ENCODE measurements around the gene GAS2L1.

DNA sequence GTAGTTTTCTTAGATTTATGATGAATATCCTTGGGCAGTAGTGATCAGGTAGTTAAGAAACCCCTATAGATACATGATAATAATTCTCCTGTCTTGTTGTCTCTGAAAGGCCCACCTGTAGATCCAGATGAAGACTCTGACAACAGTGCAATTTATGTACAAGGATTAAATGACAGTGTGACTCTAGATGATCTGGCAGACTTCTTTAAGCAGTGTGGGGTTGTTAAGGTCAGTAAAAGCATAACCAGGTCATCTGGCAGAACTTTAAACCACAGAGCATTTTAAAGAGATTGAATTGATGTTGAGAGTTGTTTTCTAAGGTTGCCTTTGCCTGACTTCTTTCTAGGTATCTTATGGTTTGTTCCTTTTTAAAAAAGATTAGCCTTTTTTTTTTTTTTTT lies 14.1 kb upstream of the GAS2L1 start:
- TF ChIP-seq EHMT2 (IDR thresholded peaks at IDR 0.05; ENCODE audit: low read depth) (no peak), HOXA7 (CRISPR knock-in tag; IDR thresholded peaks at IDR 0.05) (no peak), ZSCAN20 (CRISPR knock-in tag; IDR thresholded peaks at IDR 0.05) (no peak), CBX8 (IDR thresholded peaks at IDR 0.05) (no peak)
- TF ChIP-seq, protein P1, sequence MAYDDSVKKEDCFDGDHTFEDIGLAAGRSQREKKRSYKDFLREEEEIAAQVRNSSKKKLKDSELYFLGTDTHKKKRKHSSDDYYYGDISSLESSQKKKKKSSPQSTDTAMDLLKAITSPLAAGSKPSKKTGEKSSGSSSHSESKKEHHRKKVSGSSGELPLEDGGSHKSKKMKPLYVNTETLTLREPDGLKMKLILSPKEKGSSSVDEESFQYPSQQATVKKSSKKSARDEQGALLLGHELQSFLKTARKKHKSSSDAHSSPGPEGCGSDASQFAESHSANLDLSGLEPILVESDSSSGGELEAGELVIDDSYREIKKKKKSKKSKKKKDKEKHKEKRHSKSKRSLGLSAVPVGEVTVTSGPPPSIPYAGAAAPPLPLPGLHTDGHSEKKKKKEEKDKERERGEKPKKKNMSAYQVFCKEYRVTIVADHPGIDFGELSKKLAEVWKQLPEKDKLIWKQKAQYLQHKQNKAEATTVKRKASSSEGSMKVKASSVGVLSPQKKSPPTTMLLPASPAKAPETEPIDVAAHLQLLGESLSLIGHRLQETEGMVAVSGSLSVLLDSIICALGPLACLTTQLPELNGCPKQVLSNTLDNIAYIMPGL (CRISPR knock-in tag; IDR thresholded peaks at IDR 0.05; ENCODE audit: borderline replicate concordance): no peak
- TF ChIP-seq, protein P2, sequence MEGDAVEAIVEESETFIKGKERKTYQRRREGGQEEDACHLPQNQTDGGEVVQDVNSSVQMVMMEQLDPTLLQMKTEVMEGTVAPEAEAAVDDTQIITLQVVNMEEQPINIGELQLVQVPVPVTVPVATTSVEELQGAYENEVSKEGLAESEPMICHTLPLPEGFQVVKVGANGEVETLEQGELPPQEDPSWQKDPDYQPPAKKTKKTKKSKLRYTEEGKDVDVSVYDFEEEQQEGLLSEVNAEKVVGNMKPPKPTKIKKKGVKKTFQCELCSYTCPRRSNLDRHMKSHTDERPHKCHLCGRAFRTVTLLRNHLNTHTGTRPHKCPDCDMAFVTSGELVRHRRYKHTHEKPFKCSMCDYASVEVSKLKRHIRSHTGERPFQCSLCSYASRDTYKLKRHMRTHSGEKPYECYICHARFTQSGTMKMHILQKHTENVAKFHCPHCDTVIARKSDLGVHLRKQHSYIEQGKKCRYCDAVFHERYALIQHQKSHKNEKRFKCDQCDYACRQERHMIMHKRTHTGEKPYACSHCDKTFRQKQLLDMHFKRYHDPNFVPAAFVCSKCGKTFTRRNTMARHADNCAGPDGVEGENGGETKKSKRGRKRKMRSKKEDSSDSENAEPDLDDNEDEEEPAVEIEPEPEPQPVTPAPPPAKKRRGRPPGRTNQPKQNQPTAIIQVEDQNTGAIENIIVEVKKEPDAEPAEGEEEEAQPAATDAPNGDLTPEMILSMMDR (IDR thresholded peaks at IDR 0.05): no peak
- TF ChIP-seq, protein P3, sequence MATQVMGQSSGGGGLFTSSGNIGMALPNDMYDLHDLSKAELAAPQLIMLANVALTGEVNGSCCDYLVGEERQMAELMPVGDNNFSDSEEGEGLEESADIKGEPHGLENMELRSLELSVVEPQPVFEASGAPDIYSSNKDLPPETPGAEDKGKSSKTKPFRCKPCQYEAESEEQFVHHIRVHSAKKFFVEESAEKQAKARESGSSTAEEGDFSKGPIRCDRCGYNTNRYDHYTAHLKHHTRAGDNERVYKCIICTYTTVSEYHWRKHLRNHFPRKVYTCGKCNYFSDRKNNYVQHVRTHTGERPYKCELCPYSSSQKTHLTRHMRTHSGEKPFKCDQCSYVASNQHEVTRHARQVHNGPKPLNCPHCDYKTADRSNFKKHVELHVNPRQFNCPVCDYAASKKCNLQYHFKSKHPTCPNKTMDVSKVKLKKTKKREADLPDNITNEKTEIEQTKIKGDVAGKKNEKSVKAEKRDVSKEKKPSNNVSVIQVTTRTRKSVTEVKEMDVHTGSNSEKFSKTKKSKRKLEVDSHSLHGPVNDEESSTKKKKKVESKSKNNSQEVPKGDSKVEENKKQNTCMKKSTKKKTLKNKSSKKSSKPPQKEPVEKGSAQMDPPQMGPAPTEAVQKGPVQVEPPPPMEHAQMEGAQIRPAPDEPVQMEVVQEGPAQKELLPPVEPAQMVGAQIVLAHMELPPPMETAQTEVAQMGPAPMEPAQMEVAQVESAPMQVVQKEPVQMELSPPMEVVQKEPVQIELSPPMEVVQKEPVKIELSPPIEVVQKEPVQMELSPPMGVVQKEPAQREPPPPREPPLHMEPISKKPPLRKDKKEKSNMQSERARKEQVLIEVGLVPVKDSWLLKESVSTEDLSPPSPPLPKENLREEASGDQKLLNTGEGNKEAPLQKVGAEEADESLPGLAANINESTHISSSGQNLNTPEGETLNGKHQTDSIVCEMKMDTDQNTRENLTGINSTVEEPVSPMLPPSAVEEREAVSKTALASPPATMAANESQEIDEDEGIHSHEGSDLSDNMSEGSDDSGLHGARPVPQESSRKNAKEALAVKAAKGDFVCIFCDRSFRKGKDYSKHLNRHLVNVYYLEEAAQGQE (IDR thresholded peaks at IDR 0.05): no peak

Measured in A549 (cell line).